ENCODE measurements around the gene ITGB3BP. TPM values are rescaled to one million over a fixed set of nuclear protein-coding genes. Genes with fewer than 3 reads are reported as not detected.
"Not testable (repeated sequence)": the region's sequence is repeated elsewhere in the genome, so short reads cannot be mapped to it uniquely, and the experiment has no call there.

The ITGB3BP gene
- total RNA-seq, 1 donor from 2014 or later: 27.3 TPM

DNA sequence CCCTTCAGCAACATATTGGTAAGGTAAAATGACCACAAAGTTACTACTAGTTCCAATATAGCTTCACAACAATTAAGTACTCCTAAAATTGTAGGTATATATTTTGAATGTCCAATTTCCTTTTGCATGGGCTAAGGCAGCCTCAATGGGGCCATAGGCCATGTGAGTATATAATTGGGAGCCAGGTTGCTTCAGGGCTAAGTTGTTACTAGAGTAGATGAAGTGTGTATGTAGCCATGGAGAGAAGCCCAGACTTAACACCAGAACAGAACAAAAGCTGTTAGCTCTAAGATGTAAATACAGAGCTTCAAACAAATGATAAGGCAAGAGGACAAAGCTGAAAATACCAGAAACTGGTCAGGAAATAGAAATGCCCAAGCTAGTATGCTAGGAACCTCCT, 16.2 kb downstream of the ITGB3BP start:
- DNase-seq (ENCODE audit: low spot score): no peak

DNA sequence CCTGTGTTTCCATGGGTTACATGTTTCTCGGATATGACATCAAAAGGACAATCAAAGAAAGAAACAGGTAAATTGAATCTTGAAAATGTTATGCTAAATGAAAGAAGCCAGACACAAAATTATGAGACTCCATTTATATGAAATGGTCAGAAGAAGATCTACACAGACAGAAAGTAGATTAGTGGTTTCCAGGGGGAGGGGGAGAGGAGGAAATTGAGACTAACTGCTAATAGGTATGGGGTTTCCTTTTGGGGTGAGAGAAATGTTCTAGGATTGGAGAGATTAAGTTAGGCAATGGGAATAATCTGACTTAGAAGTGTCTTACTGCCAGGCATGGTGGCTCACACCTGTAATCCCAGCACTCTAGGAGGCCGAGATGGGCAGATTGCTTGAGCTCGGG, 21.8 kb downstream of the ITGB3BP start:
- DNase-seq (ENCODE audit: low spot score): no peak

DNA sequence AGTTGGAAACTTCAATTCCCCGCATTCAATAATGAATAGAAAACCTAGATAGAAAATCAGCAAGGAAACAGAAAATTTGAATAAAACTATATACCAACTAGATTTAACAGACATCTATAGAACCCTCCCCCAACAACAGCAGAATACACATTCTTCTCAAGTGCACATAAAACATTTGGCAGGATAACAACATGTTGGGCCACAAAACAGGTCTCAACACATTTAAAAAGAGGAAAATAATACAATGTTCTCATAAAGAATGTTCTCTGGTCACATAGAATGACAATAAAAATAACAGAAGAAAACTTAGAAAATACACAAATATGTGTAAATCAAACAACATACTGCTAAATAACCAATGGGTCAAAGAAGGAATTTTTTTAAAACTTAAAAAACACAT, 24.9 kb downstream of the ITGB3BP start:
- DNase-seq (ENCODE audit: low spot score): no peak

DNA sequence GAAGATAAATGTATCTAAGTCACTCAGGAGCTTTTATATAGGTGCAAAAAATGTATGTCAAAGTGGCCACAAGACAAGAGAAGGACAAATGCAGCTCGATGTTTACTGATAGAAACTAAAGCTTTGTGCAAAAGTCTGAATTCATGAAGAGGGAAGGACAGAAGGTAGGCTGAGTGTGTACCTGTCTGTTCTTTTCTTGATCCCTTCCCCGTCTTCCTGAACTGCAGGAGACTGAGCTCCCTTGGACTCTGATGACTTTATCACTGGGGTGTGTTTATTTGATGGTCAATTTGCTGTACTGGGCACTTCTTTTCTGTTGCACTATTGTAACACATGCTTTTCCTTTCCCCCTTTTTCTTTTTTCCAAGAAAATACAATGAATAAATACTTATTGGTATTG, 25.4 kb downstream of the ITGB3BP start:
- no peak for DNase-seq (ENCODE audit: low spot score)

DNA sequence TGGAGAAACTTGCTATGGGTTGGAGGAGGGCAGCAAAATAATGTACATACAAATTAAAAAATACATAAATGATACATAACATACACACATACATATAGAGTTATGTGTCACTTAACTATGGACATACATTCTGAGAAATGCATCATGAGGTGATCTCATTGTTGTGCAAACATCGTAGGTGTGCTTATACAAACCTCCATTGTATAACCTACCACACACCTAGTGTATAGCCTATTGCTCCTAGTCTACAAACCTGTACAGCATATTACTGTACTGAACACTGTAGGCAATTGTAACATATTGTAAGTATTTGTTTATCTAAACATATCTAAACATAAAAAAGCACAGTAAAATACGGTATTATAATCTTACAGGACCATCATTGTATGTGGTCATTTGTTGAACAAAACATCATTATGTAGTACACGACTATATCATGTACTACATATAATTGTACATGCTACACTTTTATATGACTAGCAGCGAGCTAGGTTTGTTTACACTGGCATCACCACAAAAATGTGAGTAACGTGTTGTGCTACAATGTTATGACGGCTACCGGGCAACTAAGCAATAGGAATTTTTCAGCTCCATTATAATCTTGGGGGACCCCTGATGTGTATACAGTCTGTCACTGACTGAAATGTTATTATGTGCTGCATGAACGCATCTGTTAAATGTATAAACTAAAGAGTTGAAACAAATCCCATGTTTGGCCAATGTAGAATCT, 35.5 kb downstream of the ITGB3BP start:
- no peak for DNase-seq (ENCODE audit: low spot score)

DNA sequence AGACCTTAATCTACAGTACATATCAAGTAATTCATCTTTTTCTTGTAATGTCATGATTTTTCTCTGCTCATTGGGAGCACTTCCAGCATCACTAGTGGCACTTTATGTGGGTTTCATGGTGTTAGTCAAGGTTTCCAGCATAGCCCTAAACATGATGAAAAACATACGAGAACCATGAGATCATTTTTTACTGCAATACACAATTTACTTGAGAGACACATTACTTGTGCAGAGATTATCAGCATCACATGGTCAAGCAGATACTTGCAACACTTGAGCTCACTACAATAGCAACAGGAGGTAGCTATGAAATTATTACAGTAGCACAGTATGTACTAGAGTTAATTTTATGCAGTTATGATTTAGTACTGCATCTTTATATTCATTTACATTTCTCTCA, 36.4 kb downstream of the ITGB3BP start:
- DNase-seq (ENCODE audit: low spot score): no peak

DNA sequence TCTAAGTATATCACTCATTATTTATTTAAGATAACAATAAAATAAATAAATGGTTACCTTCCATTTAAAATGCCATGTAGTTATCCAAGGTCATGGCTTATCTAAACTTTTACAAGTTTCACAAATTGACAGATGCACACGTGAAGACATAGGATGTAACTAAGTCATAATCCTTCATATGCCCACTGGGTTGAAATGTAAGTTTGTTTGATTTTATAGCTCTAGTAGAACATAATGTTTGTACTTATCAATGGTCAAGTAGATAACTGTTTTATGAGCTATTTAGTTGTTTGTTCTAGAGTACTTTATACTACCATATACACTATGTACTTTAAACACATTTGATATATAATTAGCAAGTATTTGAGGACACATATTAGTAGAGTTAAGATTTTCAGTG, 43.0 kb downstream of the ITGB3BP start:
- no peak for DNase-seq (ENCODE audit: low spot score)

DNA sequence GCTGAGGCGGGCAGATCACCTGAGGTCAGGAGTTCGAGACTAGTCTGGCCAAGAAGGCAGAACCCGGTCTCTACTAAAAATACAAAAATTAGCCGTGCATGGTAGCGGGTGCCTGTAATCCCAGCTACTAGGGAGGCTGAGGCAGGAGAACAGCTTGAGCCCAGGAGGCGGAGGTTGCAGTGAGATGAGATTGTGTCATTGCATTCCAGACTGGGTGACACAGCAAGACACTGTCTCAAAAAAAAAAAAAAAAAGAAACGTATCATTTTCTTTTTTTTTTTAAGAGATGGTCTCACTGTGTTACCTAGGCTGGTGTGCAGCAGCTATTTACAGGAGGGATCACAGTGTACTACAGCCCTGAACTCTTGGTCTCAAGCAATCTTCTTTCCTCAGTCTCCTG, 47.3 kb downstream of the ITGB3BP start:
- no peak for DNase-seq (ENCODE audit: low spot score)

DNA sequence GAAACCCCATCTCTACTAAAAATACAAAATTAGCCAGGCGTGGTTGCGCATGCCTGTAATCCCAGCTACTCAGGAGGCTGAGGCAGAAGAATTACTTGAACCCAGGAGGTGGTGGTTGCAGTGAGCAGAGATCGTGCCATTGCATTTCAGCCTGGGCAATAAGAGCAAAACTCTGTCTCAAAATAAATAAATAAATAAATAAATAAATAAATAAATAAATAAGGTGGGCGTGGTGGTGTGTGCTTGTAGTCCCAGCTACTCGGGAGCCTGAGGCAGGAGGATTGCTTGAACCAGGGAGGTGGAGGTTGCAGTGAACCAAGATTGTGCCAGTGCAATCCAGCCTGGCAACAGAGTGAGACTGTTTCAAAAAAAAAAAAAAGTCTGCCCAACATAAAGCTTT, 54.3 kb downstream of the ITGB3BP start:
- not testable (repeated sequence) for DNase-seq (ENCODE audit: low spot score)

DNA sequence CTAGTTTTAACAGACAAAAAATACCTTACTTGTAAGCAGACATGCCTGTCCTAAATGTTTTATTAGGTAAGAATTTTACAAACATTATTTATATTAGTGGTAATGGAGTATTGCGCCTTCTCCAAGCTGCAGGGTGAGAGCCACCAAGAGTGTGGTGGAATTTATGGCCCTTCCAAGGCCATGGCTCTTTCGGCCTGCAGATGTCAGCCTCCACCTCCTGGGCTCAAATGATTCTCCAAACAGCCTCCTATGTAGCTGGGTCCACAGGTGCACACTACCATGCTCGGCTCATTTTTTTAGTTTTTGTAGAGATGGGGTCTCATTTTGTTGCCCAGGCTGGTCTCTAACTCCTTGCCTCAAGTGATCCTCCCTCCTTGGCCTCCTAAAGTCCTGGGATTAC, 56.3 kb downstream of the ITGB3BP start:
- DNase-seq (ENCODE audit: low spot score): no peak

DNA sequence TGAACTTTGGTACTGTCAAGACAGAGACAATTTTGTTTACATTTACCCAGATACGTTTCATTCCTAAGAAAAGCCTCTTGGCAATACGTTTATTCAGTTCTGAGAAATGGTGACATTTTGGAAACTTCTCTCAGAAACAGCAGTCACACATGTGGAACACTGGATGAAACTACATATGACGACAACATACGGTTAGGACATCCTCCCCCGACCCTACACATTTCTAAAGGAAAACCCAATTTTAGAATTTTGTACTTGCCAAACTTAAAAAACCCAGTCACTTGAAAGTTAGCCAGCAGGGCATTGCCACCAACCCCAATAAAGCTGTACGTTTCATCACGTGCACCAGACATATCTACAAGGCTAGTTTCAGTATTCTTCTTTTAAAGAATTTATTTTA, 56.8 kb downstream of the ITGB3BP start:
- DNase-seq (ENCODE audit: low spot score): no peak

DNA sequence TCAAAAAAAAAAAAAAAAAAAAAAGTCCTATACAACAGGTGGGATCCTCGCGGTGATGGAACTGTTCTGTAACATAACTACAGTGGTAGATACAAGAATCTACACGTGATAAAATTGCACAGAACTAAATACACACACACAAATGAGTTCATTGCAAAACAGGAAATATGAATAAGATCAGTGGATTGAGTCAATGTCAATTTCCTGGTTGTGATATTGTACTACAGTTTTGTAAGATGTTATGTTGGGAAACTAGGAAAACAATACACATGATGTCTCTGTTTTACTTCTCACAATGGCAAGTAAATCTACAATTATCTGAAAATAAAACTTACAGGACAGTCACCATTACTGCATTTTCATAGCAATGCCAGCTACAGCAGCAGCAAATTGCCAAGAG, 59.8 kb downstream of the ITGB3BP start:
- no peak for DNase-seq (ENCODE audit: low spot score)

DNA sequence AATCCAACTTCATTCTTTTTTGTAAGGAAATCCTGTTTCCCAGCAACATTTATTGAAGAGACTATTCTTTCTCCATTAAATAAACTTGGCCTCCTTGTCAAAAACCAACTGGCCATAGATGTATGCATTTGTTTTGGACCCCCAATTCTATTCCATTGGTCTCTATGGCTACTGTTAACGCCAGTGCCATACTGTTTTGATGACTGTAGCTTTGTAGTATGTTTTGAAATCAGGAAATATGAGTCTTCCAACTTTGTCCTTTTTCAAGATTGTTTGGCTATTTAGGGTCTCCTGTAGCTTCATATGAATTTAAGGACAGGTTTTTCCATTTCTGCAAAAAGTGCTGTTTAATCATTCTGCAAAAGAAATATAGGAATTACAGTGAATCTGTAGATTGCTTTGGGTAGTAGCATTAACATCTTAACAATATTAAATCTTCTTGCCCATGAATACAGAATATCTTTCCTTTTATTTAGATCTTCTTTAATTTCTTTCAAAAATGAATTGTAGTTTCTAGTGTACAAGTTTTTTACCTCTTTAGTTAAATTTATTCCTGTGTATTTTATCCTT, 61.3 kb downstream of the ITGB3BP start:
- no peak for DNase-seq (ENCODE audit: low spot score)

DNA sequence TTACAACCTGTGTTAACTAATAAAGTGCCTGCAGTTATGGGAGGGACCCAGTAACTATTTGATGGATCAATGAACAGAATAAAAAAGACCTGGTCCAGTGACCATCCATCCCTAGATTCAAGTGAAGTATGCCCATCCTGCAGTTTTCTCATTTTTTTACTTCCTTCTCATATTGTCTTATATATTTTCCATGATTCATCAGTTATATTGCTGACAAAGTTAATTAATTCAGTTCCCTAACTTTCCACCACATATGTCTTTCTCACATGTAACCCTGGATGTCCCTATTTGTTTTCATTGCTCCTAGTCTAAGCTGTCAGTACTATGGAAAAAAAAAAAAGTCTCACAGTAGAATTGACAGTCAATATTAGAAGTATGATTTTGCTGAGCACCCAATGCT, 64.3 kb downstream of the ITGB3BP start:
- no peak for DNase-seq (ENCODE audit: low spot score)

DNA sequence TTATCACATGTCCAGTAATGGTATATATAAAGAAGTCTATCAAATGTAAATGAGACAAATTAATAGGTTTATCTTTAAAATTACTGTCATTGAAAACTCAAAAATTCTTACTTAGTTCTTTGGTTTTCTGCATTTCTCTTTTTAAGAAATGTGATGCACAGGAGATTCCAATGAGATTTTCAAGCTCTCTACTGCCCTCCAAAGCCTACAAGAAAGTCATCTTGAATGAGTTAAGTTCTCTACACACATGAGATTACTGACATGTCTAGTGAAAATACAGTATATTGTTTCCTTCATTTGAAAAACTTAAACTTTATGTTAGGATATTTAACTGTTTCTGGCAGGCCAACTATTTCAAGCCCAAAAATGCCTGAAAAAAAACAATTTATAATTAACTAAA, 68.8 kb downstream of the ITGB3BP start:
- no peak for DNase-seq (ENCODE audit: low spot score)

DNA sequence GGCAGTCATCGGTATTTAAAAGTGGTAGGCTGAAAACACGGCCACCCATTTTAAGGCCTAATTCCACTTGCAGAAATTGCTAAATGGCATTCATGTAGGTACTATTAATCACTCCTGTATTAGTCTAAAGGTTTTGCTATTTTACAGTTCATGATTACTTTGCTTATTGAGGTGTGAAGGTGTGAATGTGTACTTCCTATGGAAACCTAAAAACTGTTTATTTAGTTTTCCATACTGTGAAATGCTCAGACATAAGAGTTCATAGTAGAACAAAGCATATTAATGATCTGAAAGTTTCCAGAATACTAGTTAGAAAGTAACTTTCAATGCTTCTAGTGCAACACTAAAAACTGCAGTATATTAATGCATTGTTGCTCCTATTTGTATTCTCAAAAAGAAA, 69.8 kb downstream of the ITGB3BP start:
- no peak for DNase-seq (ENCODE audit: low spot score)

DNA sequence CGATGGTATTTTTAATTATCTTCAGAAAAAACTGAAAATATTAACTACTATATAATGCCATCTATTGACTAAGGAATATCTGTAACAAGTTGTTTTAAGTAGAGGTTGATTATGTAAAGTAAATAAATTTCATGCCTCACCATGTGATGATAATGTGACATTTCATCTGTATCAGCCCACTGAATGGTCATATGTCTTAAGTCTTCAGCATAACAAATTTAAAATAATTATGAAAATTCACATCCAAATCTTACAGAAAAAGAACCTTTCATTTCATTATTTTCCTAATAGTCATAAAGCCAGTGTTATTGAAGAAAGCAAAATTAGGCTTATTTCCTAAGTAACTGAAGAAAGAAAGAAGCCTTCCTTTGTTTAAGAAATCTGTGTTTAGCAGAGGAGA, 72.6 kb downstream of the ITGB3BP start:
- no peak for DNase-seq (ENCODE audit: low spot score)

DNA sequence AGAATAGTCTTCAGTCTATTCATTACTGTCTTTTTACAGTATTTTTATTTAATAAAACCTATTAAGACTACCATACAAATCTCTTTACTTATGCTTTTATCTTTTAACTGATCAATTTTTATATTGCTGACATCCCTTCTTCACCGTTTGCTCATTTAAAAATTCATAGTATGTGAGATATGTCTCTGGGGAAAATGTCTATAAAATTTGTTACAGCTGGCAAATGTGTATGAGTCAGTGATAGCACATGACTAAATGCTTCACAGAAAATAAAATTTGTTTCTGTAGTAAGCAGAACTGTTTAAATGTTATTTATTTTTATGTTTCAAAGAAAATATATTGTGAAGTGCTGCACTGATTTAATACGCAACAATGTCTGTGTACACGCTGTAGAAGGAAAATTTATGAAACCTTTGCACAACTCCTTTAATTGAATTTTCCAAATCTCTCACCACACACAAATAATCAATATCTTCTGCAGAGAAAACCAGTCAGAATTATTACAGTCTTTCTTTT, 74.2 kb downstream of the ITGB3BP start:
- no peak for DNase-seq (ENCODE audit: low spot score)

DNA sequence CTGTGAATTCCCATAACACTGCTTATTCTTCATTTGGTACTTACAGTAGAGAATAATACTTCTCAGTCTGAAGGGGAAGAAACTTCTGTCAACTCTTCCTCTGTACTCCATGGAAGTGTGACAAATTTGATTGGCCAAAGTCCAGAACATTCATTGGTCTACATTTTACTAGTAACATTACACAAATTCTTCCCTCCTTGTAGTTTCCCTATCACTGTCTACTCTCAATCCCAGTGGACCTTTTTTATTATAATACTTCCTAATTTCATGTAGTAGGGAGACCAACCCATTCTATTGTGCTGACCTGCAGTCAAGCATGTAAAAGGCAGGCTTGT, 80.9 kb downstream of the ITGB3BP start:
- DNase-seq (ENCODE audit: low spot score): no peak

DNA sequence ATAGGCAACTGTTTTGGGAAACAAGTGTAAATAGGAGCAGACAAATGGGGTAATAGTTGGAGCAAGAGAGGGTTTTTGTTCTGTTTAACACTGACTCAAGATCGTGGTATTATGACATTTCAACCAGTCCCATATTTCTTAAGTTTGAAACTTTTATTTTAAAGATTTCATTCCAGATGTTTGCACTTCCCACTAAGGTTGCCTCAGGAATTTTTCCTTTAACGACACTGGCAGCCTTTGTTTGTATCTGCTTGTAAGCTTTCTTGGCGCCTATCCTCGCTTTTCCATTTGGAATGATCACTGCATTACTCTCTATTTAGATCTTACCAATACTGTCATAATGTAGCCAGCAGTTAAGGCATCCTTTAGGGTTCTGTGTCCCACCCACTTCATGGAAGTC, 87.9 kb downstream of the ITGB3BP start:
- no peak for DNase-seq (ENCODE audit: low spot score)

DNA sequence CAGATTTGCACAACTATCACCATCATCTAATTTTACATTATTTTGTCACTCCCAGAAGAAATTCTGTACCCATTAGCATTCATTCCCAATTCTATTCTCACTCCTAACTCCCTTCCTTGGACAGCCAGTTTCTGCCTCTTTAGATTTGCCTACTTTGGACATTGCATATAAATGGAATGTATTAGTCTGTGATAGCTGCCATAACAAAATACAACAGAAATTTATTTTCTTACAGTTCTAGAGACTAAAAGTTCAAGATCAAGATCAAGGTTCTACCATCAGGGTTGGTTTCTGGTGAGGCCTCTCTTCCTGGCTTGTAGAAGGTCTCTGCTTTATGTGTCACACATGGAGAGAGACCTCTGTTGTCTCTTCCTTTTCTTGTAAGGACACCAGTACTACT, 93.7 kb downstream of the ITGB3BP start:
- no peak for DNase-seq (ENCODE audit: low spot score)

DNA sequence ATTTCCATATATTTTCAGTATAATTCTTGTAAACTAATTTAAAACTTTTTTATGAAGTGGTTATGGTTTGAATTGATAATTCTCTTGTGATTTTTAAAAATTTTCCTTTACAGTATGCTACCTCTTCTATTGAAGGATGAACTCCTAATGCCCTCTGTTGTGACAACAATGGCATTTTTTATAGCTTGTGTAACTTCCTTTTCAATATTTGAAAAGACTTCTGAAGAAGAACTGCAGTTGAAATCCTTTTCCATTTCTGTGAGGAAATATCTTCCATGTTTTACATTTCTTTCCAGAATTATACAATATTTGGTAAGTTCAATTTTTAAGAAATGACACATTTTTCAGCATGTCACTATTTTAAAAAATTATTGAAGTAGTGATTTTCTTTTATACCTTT, 94.2 kb downstream of the ITGB3BP start:
- DNase-seq (ENCODE audit: low spot score): no peak

DNA sequence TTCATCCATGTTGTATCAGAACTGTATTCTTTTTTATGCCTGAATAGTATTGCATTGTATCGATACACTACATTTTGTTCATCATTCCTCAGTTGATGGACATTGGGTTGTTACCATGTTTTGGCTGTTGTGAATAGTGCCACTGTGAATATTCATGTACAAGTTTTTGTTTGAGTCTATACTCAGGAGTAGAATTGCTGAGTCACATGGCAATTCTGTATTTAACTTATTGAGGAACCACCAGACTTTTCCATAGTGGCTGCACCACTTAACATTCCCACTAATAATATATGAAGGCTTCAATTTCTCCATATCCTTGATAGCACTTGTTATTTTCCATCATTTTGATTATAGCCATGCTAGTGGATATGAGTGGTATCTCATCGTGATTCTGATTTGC, 99.4 kb downstream of the ITGB3BP start:
- DNase-seq (ENCODE audit: low spot score): no peak

DNA sequence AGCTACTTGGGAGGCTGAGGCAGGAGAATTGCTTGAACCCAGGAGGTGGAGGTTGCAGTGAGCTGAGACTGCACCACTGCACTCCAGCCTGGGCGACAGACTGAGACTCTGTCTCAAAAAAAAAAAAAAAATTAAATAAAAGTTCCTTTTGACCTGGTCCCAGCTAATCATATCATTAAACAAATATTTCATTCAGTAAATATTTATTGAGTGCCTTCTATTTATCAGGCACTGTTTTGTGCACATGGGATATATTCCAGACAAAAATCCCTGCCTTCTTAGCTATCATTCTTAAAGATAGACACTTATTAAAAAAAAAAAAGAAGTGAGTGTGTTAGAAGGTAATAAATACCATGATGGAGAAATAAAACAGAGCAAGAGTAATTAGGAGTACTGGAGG, 102.3 kb downstream of the ITGB3BP start:
- DNase-seq (ENCODE audit: low spot score): not testable (repeated sequence)
